GOT3 (cell line): Measurements from ENCODE around the gene ZNF646.

Experiments used
- DNase-seq: peaks from one replicate; lab custom pipeline; 2025; ENCODE audit warnings: mixed read lengths; lab: John Stamatoyannopoulos, UW

Gene ZNF646

GRCh38 chr16:31130899-31131298 lies 56.7 kb downstream of the ZNF646 start:
- DNase-seq: no peak

GRCh38 chr16:31131416-31131815 lies 57.2 kb downstream of the ZNF646 start:
- DNase-seq: no peak

- no peak for DNase-seq
Measured at GRCh38 chr16:31131841-31132271, 57.6 kb downstream of the ZNF646 start.

GRCh38 chr16:31132303-31132979 lies 58.2 kb downstream of the ZNF646 start:
- DNase-seq: no peak

- no peak for DNase-seq
Measured at GRCh38 chr16:31133046-31133501, 58.9 kb downstream of the ZNF646 start.
